PFSK-1 (cell line): ENCODE data around the gene SFT2D1.

Experiments
- FOXP2 ChIP-seq: optimal IDR thresholded peaks from 2 replicates; pipeline ENCODE3; 2011; ENCODE audit warnings: borderline replicate concordance, control low read depth, inconsistent platforms; ENCODE audit not compliant: insufficient read depth; ENCODE audit errors: extremely low read length, extremely low read depth
- POLR2AphosphoS5 ChIP-seq: IDR thresholded peaks from 2 replicates; pipeline ENCODE4 v1.6.1; 2012; ENCODE audit warnings: low read depth, mild to moderate bottlenecking, control low read depth, low read length, moderate library complexity
- REST ChIP-seq, 2 experiments: IDR thresholded peaks; 2 replicates each; pipeline versions ENCODE4 v1.6.1 to v1.8.0; 2011 to 2012; ENCODE audit warnings: low read depth in 2 of 2, low read length in 2 of 2, control low read depth in 1 of 2, inconsistent platforms in 1 of 2, mild to moderate bottlenecking in 1 of 2, moderate library complexity in 1 of 2; ENCODE audit not compliant: insufficient read depth in 1 of 2
- SIN3A ChIP-seq: IDR thresholded peaks from 2 replicates; pipeline ENCODE4 v1.6.1; 2012; ENCODE audit warnings: mild to moderate bottlenecking, low read length, moderate library complexity, borderline replicate concordance; ENCODE audit not compliant: insufficient read depth
- TAF1 ChIP-seq: IDR thresholded peaks from 2 replicates; pipeline ENCODE4 v1.6.1; 2012; ENCODE audit warnings: low read length, control low read depth, borderline replicate concordance; ENCODE audit not compliant: insufficient read depth

SFT2D1 gene

GRCh38 chr6:166308769-166309589 lies 33.4 kb downstream of the SFT2D1 start:
- no peak for TF ChIP-seq POLR2AphosphoS5
- no peak for TF ChIP-seq FOXP2
- TF ChIP-seq SIN3A = no peak
- TF ChIP-seq TAF1 = no peak
- no peak for TF ChIP-seq REST (IDR thresholded peaks at IDR 0.05; ENCODE audit: insufficient read depth in 1 of 2, low read depth in 2 of 2, low read length in 2 of 2)

- TF ChIP-seq REST (IDR thresholded peaks at IDR 0.05; ENCODE audit: insufficient read depth in 1 of 2, low read depth in 2 of 2, low read length in 2 of 2) = no peak
- no peak for TF ChIP-seq FOXP2
- no peak for TF ChIP-seq TAF1
- no peak for TF ChIP-seq POLR2AphosphoS5
- no peak for TF ChIP-seq SIN3A
Observed at GRCh38 chr6:166308033-166308768, 34.1 kb downstream of the SFT2D1 start, which contains the start of gene PRR18. Gene PRR18, minus strand, starts transcription at chr6:166308392. Its CDS starts 250 bp downstream, at chr6:166308142.

GRCh38 chr6:166307082-166308032 lies 35.0 kb downstream of the SFT2D1 start:
- TF ChIP-seq TAF1 (no peak), SIN3A (no peak), FOXP2 (no peak), POLR2AphosphoS5 (no peak), REST (IDR thresholded peaks at IDR 0.05; ENCODE audit: insufficient read depth in 1 of 2, low read depth in 2 of 2, low read length in 2 of 2) (no peak)

- TF ChIP-seq POLR2AphosphoS5 = no peak
- no peak for TF ChIP-seq FOXP2
- no peak for TF ChIP-seq TAF1
- no peak for TF ChIP-seq REST (IDR thresholded peaks at IDR 0.05; ENCODE audit: insufficient read depth in 1 of 2, low read depth in 2 of 2, low read length in 2 of 2)
- TF ChIP-seq SIN3A = no peak
Observed at GRCh38 chr6:166306378-166307081, 35.8 kb downstream of the SFT2D1 start.
